ENCODE results near the gene LINC01488.

LINC01488 gene

DNA sequence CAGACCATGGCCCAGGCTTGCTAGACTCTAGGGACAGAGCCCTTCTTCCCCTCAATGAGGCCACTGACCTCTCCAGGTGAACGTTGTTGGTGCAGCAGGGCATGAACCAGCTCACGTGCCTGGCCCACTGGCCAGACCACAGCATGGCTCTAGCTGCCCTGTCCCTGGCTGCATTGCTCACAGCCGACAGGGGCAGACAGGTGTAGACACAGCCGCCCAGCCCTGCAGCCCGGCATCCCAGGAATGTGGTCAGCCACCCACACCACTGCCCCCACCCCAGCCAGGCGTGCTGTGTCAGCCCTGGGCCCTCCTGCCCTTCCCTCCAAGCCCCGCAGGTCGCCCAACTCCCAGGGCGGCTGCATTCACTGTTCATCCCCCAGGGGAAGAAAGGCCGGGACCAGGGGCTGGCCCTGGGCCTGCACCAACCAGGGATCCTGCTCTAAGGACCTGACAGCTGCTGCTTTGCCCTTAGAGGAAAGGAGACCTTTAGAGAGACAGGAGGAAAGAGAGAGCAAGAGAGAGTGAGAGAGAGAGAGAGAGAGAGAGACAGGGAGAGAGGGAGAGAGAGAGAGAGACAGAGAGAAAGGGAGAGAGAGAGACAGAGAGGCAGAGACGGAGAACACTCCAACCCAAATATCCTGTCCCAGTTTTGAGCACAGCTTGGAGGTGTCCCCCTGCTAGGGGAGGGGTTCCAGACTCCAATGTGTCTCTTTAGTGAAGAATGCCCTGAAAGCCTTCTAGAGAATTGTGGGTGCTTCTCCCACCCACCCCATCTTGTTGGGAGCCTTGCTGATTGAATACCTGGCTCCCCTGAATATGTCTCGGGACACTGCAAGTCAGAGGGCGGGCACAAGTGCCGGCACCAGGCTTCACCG is 44.2 kb upstream of the LINC01488 start:
- no peak overlapping the region for H3K4me3 ChIP-seq (ENCODE audit: low read depth, low read length)
- TF ChIP-seq, protein P1, sequence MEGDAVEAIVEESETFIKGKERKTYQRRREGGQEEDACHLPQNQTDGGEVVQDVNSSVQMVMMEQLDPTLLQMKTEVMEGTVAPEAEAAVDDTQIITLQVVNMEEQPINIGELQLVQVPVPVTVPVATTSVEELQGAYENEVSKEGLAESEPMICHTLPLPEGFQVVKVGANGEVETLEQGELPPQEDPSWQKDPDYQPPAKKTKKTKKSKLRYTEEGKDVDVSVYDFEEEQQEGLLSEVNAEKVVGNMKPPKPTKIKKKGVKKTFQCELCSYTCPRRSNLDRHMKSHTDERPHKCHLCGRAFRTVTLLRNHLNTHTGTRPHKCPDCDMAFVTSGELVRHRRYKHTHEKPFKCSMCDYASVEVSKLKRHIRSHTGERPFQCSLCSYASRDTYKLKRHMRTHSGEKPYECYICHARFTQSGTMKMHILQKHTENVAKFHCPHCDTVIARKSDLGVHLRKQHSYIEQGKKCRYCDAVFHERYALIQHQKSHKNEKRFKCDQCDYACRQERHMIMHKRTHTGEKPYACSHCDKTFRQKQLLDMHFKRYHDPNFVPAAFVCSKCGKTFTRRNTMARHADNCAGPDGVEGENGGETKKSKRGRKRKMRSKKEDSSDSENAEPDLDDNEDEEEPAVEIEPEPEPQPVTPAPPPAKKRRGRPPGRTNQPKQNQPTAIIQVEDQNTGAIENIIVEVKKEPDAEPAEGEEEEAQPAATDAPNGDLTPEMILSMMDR (IDR thresholded peaks at IDR 0.05; ENCODE audit: insufficient read depth, low read depth, low read length, missing control alignments): no peak
- DNase-seq (ENCODE audit: low read depth): no peak

DNA sequence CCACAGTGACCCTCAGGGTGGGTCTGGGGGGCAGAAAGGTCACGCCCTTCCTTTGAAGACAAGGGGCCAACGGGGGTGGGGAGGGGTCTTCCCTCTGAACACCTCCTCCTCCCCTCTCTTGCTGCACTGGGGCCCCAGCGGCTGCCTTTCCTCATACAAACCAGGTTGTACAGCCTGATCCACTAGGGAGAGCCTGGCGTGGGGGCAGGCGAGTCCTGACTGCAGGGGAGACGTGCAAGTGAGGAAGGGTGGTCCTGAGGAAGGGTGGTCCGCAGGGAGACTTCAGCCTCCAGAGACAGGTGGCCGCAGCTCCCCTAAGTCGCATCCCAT is 43.6 kb upstream of the LINC01488 start:
- DNase-seq (ENCODE audit: low read depth): no peak
- H3K4me3 ChIP-seq (ENCODE audit: low read depth, low read length): no peak overlapping the region
- TF ChIP-seq, protein P1 (IDR thresholded peaks at IDR 0.05; ENCODE audit: insufficient read depth, low read depth, low read length, missing control alignments): no peak

DNA sequence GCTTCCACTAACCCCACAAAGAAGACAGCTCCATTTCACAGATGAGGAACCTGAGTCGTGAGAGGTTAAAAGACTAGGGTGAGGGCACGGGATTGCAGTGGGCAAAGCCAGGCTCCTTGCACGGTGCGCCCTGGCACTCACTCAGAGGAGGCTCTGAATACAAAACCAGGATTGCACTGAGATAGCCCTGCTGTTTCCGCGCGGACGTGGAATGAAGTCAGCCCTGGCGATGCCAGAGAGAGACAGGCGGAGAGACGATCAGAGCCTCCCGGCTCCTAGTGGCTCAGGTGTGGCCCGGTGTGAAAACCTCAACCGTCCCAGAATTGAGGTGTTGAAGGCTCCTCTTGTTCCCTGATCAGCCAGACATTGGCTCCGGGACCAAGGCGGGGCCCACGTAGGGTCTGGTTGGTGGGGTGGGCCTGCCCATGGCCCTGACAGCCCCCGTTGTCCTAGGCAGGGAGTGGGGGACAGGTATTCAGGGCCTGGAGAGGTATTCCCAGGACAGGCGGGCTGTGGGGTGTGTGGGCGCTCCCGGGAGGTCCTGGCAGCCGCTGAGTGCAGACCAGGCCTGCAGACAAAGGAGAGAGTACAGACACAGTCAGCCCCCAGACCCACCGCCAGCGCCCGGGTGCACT is 43.1 kb upstream of the LINC01488 start:
- TF ChIP-seq, protein P1 (IDR thresholded peaks at IDR 0.05; ENCODE audit: insufficient read depth, low read depth, low read length, missing control alignments): no peak
- no peak for DNase-seq (ENCODE audit: low read depth)
- no peak overlapping the region for H3K4me3 ChIP-seq (ENCODE audit: low read depth, low read length)

DNA sequence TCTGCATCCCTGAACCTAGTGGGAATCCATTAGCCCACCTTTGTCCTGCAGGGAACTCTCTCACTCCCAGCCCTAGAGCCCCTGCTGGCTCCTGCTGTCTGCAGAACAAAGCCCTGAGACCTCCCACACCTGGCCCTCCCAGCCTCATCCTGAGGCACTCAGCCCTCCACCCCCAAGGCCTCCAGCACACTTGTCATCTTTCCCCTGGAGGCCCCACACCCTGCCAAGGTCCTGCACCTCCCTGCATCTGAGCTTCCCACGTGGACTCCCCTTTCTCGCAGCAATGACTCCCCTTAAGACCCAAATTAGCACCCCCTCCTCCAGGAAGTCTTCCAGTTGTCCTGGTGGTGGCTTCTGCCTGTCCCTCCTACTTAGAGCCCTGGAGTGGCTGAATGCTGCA is 42.3 kb upstream of the LINC01488 start:
- DNase-seq (ENCODE audit: low read depth): no peak
- TF ChIP-seq, protein P1 (IDR thresholded peaks at IDR 0.05; ENCODE audit: insufficient read depth, low read depth, low read length, missing control alignments): no peak
- no peak overlapping the region for H3K4me3 ChIP-seq (ENCODE audit: low read depth, low read length)

DNA sequence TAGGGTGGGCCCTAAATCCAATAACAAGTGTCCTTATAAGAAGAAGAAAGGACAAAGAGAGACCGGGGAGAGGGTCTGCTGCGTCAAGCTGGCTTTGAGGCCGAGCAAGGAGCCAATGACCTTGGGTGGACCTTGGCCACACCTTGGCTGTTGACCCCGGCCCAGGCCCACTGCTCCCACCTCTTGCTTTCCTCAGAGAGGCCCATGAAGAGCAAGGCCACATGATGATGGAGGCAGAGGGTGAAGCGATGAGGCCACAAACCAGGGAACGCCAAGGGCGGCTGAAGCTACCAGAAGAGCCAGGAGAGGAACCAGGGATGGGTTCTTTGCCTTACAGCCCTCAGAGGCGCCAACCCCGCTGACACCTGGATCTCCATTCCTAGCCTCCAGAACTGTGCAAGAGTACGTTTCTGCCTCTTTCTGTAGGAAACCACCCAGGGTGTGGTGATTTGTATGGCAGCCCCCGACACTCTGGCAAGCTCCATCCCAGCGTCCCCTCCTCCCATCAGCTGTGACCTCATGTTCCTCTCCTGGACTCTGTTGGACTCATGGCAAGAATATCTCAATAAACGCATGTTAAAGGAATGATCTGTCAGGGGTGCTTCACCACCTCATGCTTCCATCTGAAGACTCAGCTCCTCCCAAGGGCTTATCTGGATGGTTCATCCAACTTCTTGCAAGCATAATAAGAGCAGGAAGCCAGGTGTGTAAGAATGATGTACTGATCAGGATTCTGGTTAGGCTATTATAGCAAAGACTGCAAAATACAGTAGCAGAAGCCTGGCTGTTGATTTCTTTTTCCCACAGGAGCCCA is 41.6 kb upstream of the LINC01488 start:
- no peak for DNase-seq (ENCODE audit: low read depth)
- no peak overlapping the region for H3K4me3 ChIP-seq (ENCODE audit: low read depth, low read length)
- TF ChIP-seq, protein P1 (IDR thresholded peaks at IDR 0.05; ENCODE audit: insufficient read depth, low read depth, low read length, missing control alignments): no peak

DNA sequence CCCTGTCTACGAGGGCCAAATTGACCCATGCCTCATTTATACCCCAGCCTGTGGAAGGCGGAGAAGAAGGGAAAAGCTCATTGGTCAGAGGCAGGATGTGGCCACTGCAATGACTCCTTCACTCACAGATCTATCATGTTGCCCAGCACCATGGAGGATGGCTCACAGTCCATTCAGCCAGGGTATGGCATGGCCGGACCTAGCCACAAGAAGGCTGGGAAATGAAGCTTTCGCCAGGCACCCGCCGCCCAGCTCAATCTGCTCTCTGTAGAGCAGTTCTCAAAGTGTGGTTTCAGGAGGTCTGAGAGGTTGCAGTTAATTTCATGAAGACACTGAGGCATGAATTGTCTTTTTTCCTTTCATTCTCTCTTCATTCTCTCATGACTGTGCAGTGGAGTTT is 40.6 kb upstream of the LINC01488 start:
- no peak for DNase-seq (ENCODE audit: low read depth)
- TF ChIP-seq, protein P1 (IDR thresholded peaks at IDR 0.05; ENCODE audit: insufficient read depth, low read depth, low read length, missing control alignments): no peak
- no peak overlapping the region for H3K4me3 ChIP-seq (ENCODE audit: low read depth, low read length)

Data from GM12865 (cell line).